ENCODE data around the gene ARAP2.

DNA sequence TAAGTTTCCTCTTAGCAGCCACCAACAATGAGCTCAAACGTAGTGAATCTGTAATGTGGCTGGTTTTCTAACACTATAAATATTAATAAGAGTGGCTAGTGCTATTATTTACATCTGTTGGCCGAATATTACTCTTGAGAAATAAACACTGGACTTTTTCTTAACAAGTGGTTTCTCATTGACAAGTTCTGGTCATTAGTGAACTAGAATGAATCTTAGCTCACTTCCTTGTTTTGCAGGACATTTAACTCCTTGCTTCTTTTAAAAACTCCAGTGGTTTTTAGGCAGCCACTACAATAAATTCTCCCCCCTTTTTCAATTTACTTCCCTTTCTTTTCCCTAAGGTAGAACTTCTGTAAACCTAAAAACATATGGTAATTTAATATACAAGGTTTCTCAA, 177.2 kb downstream of the ARAP2 start:
- TF ChIP-seq, protein P1, sequence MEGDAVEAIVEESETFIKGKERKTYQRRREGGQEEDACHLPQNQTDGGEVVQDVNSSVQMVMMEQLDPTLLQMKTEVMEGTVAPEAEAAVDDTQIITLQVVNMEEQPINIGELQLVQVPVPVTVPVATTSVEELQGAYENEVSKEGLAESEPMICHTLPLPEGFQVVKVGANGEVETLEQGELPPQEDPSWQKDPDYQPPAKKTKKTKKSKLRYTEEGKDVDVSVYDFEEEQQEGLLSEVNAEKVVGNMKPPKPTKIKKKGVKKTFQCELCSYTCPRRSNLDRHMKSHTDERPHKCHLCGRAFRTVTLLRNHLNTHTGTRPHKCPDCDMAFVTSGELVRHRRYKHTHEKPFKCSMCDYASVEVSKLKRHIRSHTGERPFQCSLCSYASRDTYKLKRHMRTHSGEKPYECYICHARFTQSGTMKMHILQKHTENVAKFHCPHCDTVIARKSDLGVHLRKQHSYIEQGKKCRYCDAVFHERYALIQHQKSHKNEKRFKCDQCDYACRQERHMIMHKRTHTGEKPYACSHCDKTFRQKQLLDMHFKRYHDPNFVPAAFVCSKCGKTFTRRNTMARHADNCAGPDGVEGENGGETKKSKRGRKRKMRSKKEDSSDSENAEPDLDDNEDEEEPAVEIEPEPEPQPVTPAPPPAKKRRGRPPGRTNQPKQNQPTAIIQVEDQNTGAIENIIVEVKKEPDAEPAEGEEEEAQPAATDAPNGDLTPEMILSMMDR (optimal IDR thresholded peaks at IDR 0.05 in 1 of 3, IDR thresholded peaks at IDR 0.05 in 1 of 3, conservative IDR thresholded peaks at IDR 0.05 in 1 of 3; ENCODE audit: extremely low read depth in 1 of 3, insufficient read depth in 2 of 3, low read length in 3 of 3), result no peak
- no peak for TF ChIP-seq EZH2 (IDR thresholded peaks at IDR 0.05; ENCODE audit: low read length)

All from keratinocyte (primary cell).